Activated CD4-positive, alpha-beta T cell treated with anti-CD3 and anti-CD28 coated beads, Interleukin-2, amount 50 U/mL, for 4 hours (primary cell): ENCODE results near the gene NUP153.
"Not testable (repeated sequence)": the region's sequence is repeated elsewhere in the genome, so short reads cannot be mapped to it uniquely, and the experiment has no call there.

Experiments used
- DNase-seq, 2 experiments: peaks; one replicate each; pipeline ENCODE4 v3.0.0-alpha.2; 2020

Gene NUP153

DNA sequence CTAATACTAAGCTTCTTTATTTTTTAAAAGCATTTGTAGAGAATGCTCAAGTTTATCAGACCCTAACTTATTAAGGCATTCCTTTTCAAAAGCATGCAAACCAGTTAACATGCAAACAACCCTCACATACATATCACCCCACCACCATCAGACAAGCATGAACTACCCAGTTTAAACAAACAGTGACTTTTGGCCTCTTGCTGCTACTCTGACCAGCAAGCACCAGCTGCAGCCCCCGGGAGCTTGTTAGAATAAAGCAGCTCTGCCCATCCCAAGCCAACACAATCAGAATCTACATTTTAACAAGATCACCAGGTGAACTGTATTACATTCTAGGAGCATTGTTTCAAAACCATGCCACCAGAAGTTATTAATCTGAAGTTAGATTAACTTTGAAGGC is 5.9 kb upstream of the NUP153 start:
- no peak for DNase-seq

DNA sequence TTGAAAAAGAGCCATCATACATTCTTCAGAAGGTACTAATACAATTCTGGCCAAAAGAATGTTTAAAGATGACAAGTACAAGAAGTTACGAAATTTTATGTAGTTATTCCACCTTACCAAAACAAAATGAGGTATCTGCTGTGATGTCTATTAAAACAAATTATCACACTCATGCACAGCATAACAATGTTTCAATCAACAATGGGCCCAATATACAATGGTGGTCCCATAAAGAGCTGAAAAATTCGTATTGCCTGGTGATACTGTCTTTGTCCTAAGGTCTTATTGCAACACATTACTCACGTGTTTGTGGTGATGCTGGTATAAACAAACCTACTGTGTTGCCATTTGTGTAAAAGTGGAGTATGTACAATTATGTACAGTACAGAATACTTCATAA is 3.6 kb upstream of the NUP153 start:
- no peak for DNase-seq

DNA sequence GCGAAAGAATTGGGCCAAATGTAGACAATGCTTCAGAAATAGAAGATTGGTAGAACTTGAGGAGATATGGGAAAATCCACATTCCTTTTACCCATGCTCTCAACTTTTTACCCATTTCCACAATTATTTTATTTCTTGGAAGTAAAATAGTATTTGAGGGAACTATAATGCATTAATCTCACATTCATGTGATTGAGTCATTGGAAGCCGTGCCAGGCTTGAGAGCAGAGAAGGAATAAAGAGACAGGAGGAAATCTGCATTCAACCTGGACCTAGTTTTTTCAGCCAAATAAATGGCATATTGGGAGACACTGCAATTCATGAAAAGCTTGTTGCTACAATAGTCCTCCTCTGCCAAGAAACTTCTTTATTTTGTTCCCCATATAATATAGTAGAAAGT is 2.8 kb upstream of the NUP153 start:
- DNase-seq, result no peak

DNA sequence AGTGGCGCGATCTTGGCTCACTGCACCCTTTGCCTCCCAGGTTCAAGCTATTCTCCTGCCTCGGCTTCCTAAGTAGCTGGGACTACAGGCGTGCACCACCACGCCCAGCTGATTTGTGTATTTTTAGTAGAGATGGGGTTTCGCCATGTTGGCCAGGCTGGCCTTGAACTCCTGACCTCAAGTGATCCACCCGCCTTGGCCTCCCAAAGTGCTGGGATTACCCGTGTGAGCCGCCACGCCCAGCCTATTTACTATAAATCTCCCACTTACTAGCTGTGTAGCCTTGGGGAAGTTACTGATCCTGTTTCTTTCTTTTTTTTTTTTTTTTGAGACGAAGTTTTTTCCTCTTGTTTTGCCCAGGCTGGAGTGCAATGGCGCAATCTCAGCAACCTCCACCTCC is 1.3 kb upstream of the NUP153 start:
- DNase-seq, result not testable (repeated sequence)

DNA sequence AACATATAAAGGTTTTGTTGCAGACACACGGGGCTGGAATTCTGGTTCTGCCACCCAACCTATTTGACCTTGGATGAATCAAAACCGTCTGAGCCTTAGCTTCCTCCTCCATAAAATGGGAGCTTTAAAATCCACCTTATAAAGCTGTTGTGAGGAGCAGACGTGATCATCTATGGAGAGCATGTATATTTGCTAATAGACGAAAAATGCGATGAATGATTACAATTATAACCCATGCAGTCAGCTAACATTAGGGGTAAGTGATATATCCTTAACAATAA is 586 bp upstream of the NUP153 start:
- DNase-seq, result no peak

DNA sequence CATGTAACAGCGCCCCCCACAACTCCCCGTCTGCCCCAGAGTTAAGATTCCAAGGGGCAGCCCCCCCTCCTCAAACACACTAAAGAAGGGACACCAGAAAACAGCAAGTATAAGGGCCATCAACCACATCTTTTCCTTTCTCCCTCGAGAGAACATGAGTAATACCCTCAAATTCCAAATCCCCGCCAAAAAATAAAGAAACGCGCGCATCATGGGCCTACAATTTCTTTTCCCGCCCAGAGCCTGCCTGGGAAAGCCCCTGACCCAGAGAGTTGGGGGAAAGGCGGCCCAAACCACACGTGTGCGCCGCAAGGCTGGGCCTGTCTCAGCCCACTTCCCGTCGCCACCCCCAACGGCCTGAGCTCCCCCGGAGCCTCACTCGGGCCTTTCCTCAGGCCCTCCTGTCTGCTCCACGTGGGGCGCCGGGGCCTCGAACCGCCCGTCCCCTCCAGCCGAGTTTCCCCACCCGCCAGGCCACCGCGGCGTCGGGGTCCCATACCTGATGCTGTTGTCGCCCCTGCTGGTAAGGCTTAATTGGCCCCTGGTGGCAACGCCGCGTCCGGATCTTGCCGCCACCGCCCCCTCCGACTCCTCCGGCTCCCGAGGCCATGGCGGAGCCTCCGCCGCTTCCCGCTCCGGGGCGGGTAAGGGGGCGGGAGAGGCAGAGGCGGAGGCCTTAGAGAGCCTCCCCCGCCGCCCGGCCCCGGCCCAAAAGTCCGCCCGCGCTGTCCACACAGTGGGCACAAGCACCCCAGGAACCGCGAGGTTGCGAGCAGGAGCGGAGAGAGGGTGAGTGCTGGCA is 746 bp downstream of the NUP153 start:
- peak; percentile 79 to 85 for DNase-seq

DNA sequence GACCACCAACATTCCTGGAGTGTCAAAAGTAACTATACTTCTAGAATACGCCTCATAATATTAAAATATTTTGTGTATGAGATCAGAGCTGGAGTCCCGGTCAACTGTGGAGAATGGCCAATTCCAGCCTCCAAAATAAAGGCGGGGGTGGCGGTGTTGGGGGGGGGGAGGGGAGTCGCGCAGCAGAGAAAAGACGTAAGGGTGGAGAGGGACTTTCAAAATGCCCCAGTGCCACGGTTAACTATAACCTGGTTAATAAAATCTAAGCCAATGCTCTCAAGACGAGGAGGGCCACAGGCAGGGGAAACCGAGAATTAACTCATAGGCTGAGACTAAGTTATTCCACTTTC is 1.3 kb downstream of the NUP153 start:
- DNase-seq, result no peak

DNA sequence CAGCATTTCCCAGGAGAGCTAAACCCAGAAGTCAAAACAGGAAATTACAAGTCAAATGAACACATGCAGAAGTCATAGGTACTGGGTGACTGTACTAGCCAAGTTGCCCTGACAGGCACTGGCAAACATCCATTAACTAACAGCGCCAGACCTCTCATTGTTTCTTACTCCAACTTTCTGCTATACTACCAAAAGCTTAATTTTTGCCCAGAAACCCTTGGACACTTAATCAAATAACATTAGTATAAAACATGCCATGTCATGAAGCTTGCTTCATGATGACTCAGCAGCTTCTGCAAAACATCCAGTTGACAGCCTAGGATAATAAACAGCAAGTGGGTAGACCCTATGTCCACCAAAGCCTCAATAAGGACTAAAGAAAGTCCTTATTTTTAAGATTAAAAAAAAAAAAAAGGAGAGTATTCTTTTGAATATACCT is 3.5 kb downstream of the NUP153 start:
- no peak for DNase-seq

DNA sequence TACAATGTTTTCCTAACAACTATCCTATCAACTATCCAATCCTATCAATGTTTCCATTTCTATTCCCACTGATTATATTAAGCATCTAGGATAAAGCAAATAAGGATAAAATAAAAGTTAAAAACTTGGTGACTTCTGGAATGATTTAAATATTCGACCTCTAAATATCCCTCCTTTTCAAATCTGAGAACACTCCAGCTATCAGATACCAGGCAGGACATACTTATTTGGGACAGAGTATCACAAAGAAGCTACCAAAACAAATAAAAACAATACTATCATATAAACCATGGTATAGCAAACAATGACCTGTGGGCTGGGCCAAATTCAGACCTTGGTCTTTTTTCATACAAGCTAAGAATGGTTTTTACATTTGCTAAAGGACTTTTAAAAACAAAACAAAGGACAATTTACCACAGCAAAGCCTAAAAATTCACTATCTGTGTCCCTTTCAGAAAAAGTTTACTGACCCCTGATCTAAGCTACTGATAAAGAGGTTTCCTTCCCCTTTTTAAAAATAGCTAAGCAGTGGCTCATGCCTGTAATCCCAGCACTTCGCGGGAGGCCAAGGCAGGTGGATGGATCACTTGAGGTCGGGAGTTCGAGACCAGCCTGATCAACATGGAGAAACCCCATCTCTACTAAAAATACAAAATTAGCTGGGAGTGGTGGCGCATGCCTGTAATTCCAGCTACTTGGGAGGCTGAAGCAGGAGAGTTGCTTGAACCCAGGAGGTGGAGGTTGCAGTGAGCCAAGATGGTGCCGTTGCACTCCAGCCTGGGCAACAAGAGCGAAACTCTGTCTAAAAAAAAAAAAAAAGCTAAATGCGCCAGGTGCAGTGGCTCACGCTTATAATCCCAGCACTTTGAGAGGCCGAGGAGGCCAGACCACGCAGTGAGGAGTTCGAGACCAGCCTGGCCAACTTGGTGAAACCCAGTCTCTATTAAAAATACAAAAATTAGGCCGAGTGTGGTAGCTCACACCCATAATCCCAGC is 6.0 kb downstream of the NUP153 start:
- DNase-seq, result no peak

DNA sequence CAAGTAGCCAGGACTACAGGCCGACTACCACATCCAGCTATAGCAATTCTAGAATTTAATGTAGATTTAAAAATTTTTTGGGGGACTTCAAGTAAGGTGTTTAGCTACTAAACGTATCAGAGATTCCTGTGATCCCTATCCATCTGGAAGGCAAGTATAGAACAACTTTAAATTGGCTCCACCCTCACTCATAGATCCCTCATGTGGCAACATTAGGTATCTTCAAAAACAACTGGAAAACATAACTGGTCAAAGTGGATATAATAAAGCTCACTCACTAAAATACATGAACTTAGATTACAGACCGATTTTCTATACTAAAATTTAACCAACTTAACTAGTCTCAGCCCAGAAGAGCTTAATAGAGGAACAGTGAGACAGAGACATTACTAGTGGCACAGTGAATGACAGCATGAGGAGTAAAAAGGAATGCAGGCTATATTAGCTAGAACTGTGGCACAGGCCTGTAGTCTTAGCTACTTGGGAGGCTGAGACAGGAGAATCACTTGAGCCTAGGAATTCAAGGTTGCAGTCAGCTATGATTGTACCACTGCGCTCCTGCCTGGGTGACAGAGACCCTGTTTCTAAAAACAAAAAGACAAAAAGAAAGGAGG is 14.7 kb downstream of the NUP153 start:
- DNase-seq, result no peak

DNA sequence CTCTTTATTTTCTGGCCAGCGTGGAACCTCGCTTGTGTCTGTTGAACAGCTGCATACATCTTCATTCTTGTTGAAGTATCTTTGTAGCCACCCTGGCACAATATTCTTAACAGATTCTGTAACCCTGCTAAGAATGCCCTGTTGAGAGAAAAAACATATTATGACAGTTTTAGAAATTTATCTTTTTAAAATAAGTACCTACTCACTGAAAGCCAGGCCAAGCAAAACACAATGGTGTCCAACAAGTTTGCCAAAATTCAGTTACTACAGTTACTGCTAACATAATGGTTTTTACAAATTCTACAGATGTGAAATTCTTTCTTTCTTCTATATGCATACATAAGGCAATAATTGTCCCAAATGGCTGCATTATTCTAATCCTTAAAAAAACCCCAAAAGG is 18.2 kb downstream of the NUP153 start:
- DNase-seq, result no peak

DNA sequence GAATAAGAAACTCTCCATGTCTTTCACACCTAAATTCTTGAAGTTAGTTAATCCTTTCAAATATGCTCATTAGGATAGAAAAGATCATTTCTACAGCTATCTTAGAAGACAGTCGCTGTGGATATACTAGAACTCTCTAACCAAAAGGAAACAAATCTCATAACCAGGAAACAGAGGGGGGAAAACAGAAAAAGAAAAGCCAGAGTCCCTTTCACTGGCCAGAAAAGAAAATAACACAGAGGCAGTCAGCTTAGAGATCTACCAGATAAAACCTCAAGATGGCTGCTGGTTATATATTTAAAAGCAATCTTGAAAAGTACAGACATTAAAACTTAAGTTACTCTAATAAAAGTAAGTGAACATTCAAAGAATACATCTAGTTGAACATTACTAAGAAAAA is 19.6 kb downstream of the NUP153 start:
- no peak for DNase-seq

DNA sequence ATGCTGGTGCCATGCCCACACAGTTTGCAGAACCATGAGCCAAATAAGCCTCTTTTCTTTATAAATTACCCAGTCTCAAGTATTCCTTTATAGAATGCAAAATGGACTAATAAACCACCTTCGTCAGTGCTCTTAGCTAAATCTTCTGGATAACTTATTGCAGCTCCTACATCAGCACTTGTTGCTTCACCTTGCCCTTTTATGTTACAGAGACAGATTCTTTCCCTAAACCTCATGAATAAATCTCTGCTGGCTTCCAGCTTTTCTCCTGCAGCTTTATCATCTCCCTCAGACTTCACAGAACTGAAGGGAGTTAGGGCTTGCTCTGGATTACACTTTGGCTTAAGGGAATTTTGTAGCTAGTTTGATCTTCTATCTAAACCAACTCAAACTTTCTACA is 22.6 kb downstream of the NUP153 start:
- no peak for DNase-seq

DNA sequence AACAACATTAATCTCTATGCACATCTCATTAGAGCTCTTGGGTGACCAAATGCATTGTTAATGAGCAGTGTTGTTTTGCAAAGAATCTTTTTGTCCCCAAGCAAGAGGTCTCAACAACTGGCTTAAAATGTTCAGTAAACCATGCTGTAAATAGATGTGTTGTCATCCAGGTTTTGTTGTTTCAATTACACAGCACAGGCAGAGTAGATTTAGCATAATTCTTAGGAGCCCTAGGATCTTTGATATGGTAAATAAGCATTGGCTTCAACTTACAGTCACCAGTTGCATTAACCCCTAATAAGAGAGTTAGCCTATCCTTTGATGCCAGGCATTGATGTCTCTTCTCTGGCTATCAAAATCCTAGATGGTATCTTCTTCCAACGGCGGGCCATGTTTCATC is 23.3 kb downstream of the NUP153 start:
- DNase-seq, result no peak

DNA sequence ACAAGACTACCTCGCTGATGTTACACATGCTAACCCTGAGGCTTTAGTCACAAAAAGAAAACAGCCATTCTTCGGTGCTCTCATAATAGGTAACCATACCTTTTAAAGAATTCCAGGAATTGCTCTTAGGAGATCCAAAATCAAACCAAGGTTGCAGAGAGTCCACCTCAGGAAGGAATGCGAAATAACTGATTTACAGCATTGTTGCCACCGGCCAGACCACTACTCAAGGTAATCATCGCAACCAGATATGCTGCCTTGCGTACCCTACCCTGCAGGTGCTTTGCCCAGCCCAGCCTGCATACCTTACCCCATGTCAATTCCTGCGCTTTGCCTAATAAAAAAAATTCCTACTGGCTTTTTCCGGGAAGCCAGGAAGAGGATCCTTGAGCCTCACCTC is 27.0 kb downstream of the NUP153 start:
- DNase-seq, result no peak

DNA sequence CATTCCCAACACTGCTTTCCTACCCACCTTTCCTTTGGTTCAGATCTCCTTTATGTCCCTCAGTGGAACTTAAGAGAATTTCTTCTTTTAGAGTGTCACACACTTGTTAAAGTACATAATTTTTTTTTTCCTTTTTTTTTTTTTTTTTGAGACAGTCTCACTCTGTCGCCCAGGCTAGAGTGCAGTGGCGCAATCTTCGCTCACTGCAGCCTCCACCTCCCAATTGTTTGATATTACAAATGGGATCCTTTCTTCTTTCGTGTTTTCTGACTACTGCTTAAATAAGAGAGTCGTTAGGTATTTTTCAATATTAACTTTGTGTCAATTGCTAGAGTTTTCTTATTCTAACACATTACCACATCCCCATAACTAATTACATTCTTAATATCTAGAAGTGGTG is 29.1 kb downstream of the NUP153 start:
- no peak for DNase-seq

DNA sequence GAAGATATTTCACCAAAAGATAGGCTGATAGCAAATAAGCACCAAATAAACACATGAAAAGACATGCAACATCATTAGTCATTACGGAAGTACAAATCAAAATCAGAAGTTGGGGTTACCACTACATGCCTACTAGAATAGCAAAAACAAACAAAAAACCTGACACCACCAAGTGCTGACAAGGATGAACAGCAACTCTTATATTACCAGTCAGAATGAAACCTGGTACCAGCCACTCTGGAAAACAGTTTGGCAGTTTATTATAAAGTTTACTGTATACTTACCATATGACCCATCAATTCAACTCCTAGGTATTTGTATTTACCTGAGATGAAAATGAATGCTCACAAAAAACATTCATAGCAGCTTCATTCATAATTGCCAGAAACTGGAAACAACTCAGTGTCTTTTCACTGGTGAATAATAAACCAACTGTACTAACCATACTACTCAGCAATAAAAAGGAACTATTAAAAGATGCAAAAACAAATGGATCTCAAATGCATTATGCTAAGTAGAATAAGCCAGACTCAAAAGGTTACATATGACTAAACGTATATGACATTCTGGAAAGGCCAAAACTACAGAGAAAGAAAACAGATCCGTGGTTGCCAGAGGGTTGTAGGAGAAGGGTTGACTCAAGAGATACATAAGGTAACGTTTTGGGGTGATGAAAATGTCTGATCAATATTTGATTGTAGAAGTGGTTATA is 33.0 kb downstream of the NUP153 start:
- DNase-seq, result no peak

DNA sequence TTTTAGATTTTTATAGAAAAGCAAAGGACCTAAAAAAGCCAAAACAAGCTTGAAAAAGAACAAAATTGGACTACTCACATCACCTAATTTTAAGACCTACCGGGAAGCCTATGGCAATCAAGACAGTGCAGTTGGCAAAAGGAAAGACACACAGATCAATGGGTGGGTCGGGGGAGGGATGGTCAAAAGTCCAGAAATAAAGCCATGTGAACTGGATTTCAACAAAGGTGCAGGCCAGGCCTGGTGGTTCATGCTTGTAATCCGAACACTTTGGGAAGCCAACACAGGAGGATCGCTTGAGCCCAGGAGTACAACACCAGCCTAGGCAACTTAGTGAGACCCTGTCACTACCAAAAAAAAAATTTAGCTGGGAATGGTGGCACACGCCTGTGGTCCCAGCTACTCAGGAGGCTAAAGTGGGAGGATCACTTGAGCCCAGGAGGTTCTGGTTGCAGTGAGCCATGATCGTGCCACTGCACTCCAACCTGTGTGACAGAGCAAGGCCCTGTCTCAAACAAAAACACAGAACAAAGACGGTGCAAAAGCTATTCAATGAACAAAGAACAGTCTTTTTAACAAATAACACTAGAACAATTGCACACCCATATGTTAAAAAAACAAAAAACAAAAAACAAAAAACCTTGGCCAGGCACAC is 34.5 kb downstream of the NUP153 start:
- no peak for DNase-seq

DNA sequence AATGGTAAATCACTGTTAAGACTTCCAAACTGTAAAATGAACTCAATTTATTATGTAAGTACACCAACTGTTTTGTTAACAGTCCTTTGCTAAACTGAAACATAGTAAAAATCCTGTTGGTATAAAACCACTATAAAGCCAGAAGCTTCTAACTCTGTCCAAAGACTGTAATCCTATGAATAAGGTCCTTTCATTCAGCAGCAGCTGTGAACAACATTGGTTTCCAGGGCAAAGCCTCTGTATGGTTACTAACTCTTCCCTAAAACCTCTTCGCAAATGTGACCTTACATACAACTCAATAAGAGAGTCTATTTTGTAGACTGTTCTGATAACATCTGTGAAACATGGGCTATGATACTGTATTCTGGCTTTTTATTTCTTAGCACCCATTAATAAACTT is 40.1 kb downstream of the NUP153 start:
- DNase-seq, result no peak

DNA sequence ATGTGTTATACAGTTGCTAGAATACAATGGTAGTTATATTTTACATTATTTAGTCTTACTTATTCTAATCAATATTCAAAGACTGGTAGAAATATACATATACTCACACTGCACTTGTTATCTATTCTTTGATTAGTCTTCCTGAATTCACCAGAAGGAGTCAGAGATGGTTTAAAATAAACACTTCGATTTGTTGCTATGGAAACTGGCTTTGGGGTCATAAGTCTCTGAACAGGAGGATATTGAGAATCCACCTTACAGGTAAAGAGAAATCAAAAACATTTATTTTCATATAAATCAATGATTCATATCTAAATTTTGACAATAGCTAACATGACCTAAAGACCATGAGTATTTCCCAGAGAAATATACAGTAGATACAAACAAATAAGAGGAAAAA is 41.6 kb downstream of the NUP153 start:
- DNase-seq, result no peak

DNA sequence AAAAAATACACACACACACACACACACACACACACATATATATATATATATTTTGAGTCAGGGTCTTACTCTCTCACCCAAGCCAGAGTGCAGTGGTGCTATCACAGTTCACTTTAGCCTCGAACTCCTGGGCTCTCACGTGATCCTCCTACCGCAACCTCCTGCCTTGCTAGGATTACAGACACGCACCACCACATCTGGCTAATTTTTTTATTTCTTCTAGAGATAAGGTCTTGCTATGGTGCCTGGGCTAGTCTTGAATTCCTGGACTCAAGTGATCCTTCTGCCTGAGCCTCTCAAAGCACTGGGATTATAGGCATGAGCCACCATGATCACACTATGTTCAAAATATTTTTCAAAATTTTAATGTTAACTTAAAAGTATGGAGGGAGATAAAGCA is 43.5 kb downstream of the NUP153 start:
- DNase-seq, result no peak

DNA sequence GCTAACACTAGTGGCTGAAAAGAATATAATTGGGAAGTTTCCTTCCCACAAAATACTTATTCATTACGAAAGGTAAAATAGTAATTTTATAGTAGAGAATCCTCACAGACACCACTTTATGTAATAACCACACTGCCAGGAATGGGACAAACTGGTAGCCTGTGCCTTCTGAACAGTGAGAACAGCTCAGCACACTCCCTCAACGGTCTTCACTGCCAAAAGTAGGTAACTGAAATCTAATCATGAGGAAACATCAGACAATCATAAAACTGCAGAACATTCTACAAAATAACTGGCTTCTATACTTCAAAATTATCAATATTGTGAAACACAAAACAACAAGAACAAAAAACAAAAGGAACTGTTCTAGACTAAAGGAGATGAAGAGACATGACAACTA is 44.1 kb downstream of the NUP153 start:
- DNase-seq, result no peak

DNA sequence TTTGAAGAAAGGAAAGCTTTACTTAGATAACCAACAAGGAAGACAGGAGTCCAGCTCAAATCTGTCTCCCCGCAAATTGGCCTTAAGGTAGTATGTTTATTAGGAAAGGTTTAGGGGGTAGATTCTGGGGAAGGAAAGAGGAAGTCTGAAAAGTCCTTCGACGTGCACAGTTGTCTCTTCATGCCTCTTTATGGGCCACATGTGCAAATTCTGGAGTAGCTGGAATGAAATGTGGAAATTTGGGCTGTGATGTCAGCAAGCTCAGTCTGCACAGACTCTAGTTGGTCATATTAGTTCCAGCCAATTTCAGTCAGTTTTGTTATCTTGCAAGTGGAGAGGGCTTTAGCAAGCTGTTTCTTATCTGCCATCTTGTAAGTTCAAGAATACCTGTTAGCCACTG is 50.1 kb downstream of the NUP153 start:
- no peak for DNase-seq
